Skeletal muscle satellite cell (primary cell): ENCODE data around the gene YIF1B.

Experiments used
- H3K27me3 ChIP-seq: 2 replicates; pipeline ENCODE4 v1.7.0; 2013; ENCODE audit warnings: low read length; ENCODE audit not compliant: control insufficient read depth, insufficient read depth
- H3K36me3 ChIP-seq: 2 replicates; pipeline ENCODE4 v1.7.0; 2013; ENCODE audit warnings: mild to moderate bottlenecking, control low read depth, low read length; ENCODE audit not compliant: insufficient read depth
- H3K4me1 ChIP-seq: 2 replicates; pipeline ENCODE4 v1.7.0; 2013; ENCODE audit warnings: low read length; ENCODE audit not compliant: control insufficient read depth, insufficient read depth
- H3K4me2 ChIP-seq: 2 replicates; pipeline ENCODE4 v1.7.0; 2013; ENCODE audit warnings: mild to moderate bottlenecking, low read length
- H3K4me3 ChIP-seq: 2 replicates; pipeline ENCODE4 v1.7.0; 2013; ENCODE audit warnings: low read length
- H3K9ac ChIP-seq: 2 replicates; pipeline ENCODE4 v1.7.0; 2013; ENCODE audit warnings: mild to moderate bottlenecking, low read depth, low read length, moderate library complexity
- H3K9me3 ChIP-seq: replicated peaks from 2 replicates; pipeline ENCODE4 v1.7.0; 2013; ENCODE audit warnings: mild to moderate bottlenecking, control low read depth, low read length

Gene YIF1B

DNA sequence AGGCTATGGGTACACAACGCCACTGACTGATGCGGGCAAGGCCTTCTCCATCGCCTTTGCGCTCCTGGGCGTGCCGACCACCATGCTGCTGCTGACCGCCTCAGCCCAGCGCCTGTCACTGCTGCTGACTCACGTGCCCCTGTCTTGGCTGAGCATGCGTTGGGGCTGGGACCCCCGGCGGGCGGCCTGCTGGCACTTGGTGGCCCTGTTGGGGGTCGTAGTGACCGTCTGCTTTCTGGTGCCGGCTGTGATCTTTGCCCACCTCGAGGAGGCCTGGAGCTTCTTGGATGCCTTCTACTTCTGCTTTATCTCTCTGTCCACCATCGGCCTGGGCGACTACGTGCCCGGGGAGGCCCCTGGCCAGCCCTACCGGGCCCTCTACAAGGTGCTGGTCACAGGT, 10.8 kb upstream of the YIF1B start:
- Histone ChIP-seq H3K4me2 (no peak overlapping the region), H3K4me1 (peaks cover 2% of the 10 kb centered on the region), H3K9me3 (no peaks in the 10 kb centered on the region), H3K36me3 (peaks cover 26% of the 10 kb centered on the region), H3K27me3 (no peaks in the 10 kb centered on the region), H3K9ac (no peak overlapping the region), H3K4me3 (no peak overlapping the region)

DNA sequence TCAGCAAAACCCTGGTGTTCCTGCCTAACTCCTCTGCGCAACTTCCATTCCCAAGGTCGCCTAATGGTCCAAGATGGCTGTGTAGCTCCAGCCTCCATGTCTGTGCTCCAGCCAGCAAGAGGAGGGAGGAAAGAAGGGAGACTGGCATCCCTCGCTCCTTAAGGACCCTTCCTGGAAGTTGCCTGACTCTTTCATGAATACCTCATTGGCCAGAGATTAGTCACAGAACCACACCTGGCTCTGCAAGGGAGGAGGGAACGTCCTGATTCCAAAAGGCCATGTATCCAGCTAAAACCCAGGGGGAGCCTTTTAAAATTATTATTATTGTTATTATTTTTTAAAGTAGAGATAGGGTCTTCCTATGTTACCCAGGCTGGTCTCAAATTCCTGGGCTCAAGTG, 8.7 kb upstream of the YIF1B start:
- Histone ChIP-seq H3K4me1 (peaks cover 17% of the 10 kb centered on the region), H3K36me3 (peaks cover 26% of the 10 kb centered on the region), H3K4me3 (no peak overlapping the region), H3K9ac (no peak overlapping the region), H3K27me3 (no peaks in the 10 kb centered on the region), H3K9me3 (no peaks in the 10 kb centered on the region), H3K4me2 (no peak overlapping the region)

DNA sequence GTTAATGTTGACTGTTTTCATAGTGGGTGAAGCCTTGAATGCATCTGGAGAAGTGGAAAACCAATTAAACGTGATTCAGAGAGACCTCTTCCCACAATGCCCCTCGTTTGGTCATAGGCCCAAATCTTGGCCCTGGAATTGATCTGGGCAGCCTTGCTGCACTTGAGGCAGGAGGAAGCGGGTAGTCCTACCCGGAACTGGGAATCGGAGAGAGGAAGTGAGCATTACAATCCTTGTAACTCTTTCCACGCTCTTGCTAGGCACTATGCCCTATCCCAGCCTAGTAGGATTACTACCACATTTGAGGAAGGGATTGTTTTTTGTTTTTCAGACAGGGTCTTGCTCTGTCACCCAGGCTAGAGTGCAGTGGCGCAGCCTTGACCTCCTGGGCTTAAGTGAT, 7.5 kb upstream of the YIF1B start:
- H3K9ac ChIP-seq = no peak overlapping the region
- no peaks in the 10 kb centered on the region for H3K9me3 ChIP-seq
- no peak overlapping the region for H3K4me3 ChIP-seq
- H3K27me3 ChIP-seq = no peaks in the 10 kb centered on the region
- no peak overlapping the region for H3K4me2 ChIP-seq
- peaks cover 22% of the 10 kb centered on the region for H3K4me1 ChIP-seq
- H3K36me3 ChIP-seq = peaks cover 24% of the 10 kb centered on the region

DNA sequence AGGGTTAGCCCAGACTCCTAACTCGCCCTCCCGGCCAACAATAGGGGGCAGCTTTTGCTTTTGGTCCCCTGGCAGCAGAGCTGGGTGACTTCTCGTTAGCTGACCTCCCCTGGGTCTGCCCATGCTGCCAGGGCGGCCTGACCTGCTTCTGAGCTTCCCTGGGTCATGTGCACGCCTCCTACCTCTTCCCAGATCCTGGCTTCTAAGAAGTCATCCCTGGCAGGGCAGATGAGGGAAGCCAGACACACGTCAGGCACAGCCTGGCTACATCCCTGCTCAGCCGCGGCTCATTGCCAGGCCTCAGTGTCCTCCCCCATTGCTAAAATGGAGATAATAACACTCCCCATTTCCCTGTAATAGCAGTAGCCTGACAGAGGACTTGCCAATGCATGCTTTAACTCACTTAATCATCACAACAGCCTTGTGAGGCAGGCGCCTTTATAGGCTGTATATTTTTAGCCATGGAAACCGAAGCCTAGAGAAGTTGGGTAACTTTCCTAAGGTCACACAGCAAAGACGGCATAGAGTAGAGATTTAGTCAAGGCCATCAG, 6.0 kb upstream of the YIF1B start:
- H3K4me3 ChIP-seq = peak overlapping the region; percentile 76
- H3K4me1 ChIP-seq = peaks cover 22% of the 10 kb centered on the region
- H3K36me3 ChIP-seq = peaks cover 8% of the 10 kb centered on the region
- peak overlapping the region; percentile 84 for H3K9ac ChIP-seq
- H3K9me3 ChIP-seq = no peaks in the 10 kb centered on the region
- H3K27me3 ChIP-seq = no peaks in the 10 kb centered on the region
- H3K4me2 ChIP-seq = peak overlapping the region; percentile 94

DNA sequence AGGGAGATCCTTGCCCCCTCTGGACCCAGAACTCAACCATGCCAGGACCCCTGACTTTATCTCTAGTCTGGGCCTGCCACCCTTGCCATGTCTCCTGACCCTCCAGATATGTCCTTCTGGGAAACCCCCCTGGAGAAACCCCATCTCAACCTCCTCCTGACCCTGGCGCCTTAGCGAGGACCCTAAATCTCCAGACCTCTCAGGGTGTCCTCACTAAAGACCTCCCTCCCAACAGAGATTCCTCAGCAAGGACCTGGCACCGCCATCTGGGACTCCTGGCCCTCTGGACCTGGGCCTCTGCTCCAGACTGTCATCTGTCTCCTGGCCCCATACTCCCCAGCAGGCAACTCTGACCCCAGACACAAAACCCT, 5.2 kb upstream of the YIF1B start:
- H3K36me3 ChIP-seq = peaks cover 5% of the 10 kb centered on the region
- H3K4me2 ChIP-seq = peak overlapping the region; percentile 94
- peak overlapping the region; percentile 76 for H3K4me3 ChIP-seq
- H3K27me3 ChIP-seq = no peaks in the 10 kb centered on the region
- H3K4me1 ChIP-seq = peaks cover 28% of the 10 kb centered on the region
- H3K9me3 ChIP-seq = no peaks in the 10 kb centered on the region
- H3K9ac ChIP-seq = peak overlapping the region; percentile 84

DNA sequence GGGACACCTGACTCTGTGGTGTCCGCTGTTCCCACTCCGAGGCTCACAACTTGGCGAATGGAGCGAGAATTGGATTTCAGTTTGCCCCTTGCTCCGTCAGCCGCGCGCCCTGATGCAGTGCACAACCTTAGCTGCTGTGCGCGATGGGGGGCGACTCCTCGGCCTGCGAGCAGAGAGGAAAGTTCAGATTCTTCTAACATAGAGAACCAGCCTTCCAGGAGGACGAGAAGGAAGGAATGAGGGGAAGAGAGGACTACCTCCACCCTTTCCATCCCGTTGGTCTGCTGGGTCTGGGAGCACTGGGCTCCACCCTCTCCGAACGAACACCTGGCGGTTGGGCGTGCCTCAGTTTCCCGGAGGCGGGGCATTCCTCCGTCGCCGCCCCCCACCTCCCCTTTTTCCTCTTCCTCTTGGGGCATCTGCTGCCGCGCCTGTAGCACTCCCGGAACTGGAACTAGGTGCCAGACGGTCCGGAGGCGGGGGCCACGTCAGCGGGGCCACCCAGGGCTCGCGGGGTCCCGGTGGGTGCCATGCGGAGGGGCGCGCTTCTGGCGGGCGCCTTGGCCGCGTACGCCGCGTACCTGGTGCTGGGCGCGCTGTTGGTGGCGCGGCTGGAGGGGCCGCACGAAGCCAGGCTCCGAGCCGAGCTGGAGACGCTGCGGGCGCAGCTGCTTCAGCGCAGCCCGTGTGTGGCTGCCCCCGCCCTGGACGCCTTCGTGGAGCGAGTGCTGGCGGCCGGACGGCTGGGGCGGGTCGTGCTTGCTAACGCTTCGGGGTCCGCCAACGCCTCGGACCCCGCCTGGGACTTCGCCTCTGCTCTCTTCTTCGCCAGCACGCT, 3.9 kb upstream of the YIF1B start, which contains the start of gene KCNK6:
Gene KCNK6 (plus strand): TSS at position 425 of the 838 bp plus-strand sequence. CDS start 106 bp downstream, at position 531.
- H3K36me3 ChIP-seq = no peaks in the 10 kb centered on the region
- no peaks in the 10 kb centered on the region for H3K27me3 ChIP-seq
- peak within 1 kb of the TSS; percentile 94 for H3K4me2 ChIP-seq
- H3K9me3 ChIP-seq = no peaks in the 10 kb centered on the region
- peak within 1 kb of the TSS; percentile 84 for H3K9ac ChIP-seq
- H3K4me3 ChIP-seq = peak within 1 kb of the TSS; percentile 76
- H3K4me1 ChIP-seq = peaks cover 30% of the 10 kb centered on the region

DNA sequence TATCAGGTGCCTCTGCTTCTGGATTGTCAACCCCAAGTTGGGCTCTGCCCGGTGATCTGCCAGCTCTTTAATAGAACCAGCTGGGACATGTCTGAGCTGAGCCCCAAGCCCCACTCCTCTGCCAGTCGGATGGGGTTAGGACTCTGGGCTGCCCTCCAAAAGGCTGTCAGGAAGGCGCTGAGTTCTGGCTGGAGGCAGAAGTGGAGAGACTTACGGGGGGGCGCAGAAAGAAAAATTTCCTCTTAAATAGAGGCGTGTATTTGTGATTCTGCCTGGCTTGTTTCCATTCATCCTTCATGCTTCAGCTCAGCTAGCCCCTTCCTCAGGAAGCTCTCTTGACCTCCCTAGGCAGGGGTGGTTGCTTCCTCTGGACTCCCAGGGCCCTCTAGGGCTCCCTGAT, 2.9 kb upstream of the YIF1B start:
- Histone ChIP-seq H3K4me1 (peaks cover 31% of the 10 kb centered on the region), H3K36me3 (no peaks in the 10 kb centered on the region), H3K4me3 (no peak overlapping the region), H3K27me3 (no peaks in the 10 kb centered on the region), H3K4me2 (no peak overlapping the region), H3K9me3 (no peaks in the 10 kb centered on the region), H3K9ac (no peak overlapping the region)

DNA sequence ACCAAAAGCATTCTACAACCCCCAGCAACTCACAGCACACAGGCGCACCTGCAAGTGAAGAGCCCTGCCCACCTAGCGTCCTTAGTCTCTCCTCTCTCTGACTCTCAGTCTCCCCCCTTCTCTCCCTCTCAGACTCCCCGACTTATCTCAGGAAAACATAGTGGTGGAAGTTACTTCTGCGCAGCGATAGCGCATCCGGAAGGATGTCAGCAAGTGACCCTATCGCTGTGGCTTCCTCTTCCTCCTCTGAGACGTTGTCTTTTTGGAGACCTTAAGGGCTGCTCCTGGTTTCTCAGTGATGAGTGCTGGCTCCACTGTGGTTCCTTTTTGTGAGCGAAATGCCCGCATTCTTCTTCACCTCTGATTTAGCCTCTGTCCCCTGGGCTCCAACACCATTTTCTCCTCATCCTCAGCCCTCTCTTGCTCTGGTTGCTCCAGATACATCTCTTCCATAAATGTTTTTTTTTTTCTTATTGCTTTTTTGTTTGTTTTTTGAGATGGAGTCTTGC, 1.4 kb upstream of the YIF1B start:
- H3K36me3 ChIP-seq = no peaks in the 10 kb centered on the region
- no peaks in the 10 kb centered on the region for H3K9me3 ChIP-seq
- H3K4me1 ChIP-seq = peaks cover 31% of the 10 kb centered on the region
- H3K27me3 ChIP-seq = no peaks in the 10 kb centered on the region
- H3K4me3 ChIP-seq = no peak overlapping the region
- H3K4me2 ChIP-seq = no peak overlapping the region
- H3K9ac ChIP-seq = no peak overlapping the region

DNA sequence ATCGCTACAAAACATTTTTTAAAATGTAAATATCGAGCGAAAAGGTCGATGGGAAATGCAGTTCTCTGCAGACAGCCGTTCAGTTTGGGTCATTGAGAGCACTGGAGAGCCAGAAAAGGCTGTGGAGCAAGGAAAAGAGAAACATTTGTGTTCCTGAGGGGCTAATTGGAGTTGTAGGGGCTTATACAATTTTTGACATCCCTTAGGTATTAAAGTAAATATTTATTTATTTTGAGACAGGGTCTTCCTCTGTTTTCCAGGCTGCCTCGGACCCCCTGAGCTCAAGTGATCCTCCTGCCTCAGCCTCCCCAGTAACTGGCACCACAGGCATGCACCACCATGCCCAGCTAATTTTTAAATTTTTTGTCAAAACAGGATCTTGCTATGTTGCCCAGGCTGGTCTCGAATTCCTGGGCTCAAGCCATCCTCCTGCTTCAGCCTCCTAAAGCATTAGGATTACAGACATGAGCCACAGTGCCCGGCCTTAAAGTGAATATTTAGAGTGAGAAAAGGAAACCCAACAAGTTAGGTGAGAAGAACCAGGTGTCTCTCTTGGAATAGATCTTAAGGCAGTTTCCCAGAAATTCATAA, 825 bp upstream of the YIF1B start:
- Histone ChIP-seq H3K4me2 (peak overlapping the region; percentile 78), H3K27me3 (no peaks in the 10 kb centered on the region), H3K9me3 (no peaks in the 10 kb centered on the region), H3K4me3 (peak overlapping the region; percentile 63), H3K9ac (peak overlapping the region; percentile 80), H3K36me3 (no peaks in the 10 kb centered on the region), H3K4me1 (peaks cover 28% of the 10 kb centered on the region)

DNA sequence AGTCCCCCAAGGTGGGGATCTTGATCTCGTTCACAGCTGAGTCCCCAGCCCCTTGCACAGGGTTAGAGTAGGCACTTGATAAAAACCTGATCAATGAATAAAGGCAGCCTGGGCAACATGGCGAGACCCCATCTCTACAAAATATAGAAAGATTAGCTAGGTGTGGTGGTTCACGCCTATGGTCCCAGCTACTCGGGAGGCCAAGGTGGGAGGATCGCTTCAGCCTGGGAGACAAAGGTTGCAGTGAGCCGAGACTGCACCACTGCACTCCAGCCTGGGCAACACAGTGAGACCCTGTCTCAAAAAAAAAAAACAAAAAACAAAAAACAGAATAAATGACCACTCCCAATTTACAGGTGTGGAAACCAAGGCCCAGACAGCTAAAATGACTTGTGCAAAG, 4.8 kb downstream of the YIF1B start:
- no peak overlapping the region for H3K9ac ChIP-seq
- H3K4me2 ChIP-seq = no peak overlapping the region
- H3K36me3 ChIP-seq = peaks cover 19% of the 10 kb centered on the region
- peaks cover 2% of the 10 kb centered on the region for H3K4me1 ChIP-seq
- H3K27me3 ChIP-seq = no peaks in the 10 kb centered on the region
- H3K9me3 ChIP-seq = no peaks in the 10 kb centered on the region
- no peak overlapping the region for H3K4me3 ChIP-seq

DNA sequence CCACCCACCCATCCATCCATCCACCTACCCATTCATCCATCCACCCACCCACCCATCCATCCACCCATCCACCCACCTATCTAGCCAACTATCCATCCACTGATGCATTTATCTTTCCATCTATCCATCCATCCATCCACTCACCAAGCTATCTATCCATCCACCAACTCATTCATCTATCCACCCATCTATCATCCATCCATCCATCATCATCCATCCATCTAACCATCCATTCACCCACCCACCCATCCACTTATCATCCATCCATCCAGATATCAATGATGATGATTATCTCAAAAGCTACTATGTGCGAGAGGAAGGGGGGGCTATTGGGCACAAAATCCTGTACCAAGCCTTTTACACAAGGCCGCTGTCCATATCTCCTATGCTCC, 5.5 kb downstream of the YIF1B start:
- no peaks in the 10 kb centered on the region for H3K27me3 ChIP-seq
- peaks cover 22% of the 10 kb centered on the region for H3K36me3 ChIP-seq
- peaks cover 2% of the 10 kb centered on the region for H3K4me1 ChIP-seq
- H3K4me2 ChIP-seq = no peak overlapping the region
- no peak overlapping the region for H3K9ac ChIP-seq
- H3K4me3 ChIP-seq = no peak overlapping the region
- H3K9me3 ChIP-seq = no peaks in the 10 kb centered on the region
